NCI-H345 (cell line): ENCODE results near the gene CACNA1A.
"Not testable (repeated sequence)": the region's sequence is repeated elsewhere in the genome, so short reads cannot be mapped to it uniquely, and the experiment has no call there.

Source experiments
- DNase-seq: peaks from one replicate; lab custom pipeline; 2025; lab: John Stamatoyannopoulos, UW

Gene CACNA1A

DNA sequence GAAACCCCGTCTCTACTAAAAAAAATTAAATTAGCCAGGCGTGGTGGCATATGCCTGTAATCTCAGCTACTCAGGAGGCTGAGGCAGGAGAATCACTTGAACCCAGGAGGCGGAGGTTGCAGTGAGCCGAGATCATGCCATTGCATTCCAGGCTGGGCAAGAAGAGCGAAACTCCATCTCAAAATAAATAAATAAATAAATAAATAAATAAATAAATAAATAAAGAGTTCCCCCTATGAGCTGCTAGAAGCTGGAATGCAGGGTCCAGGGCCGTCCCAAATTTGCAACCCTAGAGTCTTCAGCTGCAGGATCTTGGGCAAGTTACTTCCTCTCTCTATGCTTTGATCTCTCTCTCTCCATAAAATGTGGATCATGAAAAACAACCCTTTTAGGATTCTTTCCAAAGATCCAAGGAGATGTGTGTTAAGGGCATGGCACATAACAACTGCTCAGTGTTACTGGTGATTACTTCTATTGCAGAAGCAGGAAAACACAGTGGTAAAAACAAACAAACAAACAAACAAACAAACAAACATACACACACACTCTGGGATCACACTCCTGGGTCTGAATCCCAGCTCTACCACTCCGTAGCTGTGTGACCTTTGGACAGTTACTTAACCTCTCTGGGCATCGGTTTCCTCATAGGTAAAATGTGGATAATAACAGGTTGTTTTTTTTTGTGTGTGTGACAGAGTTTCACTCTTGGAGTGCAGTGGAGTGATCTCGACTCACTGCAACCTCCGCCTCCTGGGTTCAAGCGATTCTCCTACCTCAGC lies 78.8 kb downstream of the CACNA1A start:
- DNase-seq: no peak

DNA sequence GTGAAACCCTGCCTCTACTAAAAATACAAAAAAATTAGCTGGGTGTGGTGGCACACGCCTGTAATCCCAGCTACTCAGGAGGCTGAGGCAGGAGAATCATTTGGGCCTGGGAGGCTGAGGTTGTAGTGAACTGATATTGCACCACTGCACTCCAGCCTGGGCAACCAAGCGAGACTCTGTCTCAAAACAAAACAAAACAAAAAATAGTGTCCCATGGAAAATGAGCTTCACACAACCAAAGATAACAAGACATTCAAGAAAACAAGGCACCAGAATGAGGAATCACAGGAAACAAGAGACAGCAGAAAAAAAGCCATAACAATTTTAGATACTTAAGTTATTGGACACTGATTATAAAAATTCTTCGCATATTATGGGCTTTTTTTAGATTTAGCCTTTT lies 80.4 kb downstream of the CACNA1A start:
- DNase-seq: not testable (repeated sequence)

DNA sequence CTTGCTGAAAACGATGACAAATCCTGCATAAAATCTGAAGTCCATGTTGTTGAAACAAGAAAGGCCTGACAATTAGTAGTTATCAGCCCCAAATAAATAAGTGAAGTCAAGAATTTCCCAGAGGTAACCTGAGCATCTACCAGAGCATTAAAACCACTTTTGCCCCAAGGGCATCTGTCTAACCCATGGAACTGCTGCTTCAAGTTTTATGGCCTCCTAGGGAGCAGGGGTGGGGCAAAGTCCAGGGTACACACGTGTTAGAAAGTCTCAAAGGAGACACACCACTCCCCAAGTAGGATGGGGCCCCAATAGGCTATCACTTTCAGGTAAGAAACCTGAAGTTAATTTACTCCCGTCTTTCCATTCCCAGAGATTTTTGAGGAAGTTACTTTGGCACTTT lies 81.1 kb downstream of the CACNA1A start:
- DNase-seq: no peak

DNA sequence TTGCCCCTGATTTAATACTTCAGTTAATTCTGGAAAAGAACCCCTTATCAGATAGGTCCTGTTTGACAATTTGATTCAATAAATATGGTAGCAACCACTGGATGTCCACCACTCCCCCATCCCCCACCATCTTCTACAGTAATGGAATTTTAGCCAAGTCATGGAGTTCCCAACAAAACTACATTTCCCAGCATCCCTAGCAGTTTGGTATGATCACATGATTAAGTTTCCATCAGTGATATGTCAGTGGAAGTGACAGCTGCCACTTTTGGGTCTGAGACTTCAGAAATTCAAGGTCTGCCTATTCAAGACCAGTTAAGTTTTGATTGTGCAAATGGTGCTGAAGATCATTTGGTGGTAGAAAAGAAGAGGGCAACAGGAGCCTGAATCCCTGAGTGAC lies 85.5 kb downstream of the CACNA1A start:
- no peak for DNase-seq

DNA sequence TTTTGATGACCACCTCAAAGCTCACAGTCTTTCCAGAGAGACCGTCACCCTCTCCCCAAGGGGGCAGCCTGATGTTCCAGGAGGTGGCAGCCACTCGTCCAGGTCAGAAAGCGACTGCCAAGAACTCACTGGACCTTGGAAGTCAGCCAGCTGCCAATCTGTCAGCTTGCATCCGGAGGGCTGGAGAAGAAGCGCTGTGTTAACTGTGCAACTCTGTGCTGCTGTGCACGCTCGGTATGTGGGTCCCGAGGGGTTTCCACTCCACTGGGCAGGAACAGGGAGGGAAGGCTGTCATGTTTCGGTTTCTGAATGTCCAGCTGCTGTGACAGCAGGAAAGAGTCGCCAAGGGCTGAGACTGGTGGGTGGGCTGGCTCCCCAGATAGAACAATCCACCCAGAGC lies 89.2 kb downstream of the CACNA1A start:
- DNase-seq: no peak

DNA sequence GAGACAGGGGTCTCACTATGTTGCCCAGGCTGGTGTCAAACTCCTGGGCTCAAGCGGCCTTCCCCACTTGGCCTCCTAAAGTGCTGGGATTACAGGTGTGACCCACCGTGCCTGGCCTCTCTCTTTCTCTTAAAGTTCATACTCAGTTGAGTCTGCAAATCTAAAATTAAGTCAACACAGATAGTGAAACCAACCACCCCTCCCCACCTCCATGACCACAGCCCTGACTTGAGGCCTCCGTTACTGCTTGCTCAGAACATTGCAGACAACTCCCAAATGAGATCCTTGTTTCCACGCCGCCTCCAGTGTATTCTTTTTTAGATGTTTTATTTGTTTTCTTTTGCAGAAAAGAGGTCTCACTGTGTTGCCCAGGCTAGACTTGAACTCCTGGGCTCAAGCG lies 94.4 kb downstream of the CACNA1A start:
- DNase-seq: no peak

DNA sequence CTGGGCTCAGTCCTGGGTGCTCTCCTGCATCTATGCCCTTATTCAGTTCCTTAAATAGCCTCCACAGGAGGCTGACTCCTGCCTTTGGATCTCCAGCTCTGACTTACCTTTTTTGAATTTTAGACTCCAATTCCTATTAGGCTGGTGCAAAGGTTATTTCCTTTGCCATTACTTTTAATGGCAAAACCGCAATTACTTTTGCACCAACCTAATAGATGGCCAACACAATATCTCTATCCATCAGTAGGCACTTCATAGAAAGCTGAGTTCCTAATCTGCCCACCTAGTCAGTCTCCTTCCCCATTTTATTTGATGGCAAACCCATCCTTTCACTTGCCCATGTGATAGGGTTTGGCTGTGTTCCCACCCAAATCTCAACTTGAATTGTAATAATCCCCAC lies 95.3 kb downstream of the CACNA1A start:
- no peak for DNase-seq

DNA sequence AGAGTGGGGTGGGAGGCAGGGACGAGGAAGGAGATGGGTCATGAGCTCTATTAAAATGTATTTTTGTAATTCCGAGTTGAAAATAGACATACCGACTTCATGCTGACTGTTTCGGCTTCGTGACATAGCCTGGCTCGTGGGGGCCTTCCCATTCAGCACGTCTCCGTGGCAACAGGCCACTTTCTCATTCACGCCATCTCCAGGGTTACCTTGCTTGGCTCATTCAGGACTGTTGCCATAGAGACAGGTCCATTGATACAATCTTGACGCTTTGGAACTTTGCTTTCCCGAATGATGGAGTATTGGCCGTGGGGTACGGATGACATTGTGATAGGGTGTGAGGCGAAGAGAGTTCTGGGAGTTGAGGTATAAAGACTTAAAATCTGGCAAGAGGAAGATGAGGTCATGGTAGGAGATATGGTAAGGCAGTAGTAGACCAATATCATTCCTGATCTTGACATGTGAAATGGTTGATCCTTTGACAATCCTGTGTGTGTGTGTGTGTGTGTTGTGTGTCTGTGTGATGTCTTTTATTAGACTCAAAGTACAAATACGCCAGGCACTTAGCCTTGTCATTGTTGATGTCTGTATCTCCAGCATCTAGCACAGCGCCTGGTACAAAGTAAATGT lies 97.3 kb downstream of the CACNA1A start:
- DNase-seq: no peak

DNA sequence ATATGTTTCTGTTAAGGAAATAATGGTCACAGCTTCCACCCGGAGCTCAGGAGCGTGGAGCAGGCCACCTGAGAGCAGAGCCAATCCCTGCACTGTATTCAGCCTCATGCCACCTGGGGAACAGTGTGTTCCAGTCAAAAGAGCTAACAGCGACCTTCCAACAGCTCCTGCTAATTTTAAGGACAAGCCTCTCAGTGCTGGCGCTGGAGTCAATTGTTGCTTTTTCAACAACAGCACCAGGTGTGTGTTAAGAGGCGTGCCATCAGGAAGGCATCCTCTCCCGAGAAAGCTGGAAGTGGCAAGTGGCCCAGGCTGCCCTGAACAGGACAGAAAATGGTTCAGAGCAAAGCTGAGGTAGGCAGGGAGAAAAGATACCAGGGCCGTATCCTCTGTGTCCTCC lies 102.0 kb downstream of the CACNA1A start:
- peak; percentile 50 for DNase-seq

DNA sequence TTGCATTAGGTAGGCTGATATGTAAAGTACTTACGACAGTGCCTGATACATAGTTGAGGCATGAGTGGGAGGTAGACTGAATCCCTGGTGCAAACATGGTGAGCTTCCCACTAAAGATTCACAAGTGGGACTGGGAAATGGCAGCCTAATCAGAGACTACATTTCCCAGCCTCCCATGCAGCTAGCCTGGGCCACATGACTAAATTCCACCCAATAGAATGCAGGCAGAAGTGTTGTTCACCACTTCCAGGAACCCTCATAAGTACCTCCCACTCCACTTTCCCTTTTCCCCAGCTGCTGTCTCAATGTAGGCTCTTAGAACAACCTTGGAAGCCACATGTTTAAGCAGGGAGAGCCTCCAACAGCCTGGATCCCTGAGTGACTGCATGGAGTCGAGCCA lies 104.9 kb downstream of the CACNA1A start:
- DNase-seq: no peak

DNA sequence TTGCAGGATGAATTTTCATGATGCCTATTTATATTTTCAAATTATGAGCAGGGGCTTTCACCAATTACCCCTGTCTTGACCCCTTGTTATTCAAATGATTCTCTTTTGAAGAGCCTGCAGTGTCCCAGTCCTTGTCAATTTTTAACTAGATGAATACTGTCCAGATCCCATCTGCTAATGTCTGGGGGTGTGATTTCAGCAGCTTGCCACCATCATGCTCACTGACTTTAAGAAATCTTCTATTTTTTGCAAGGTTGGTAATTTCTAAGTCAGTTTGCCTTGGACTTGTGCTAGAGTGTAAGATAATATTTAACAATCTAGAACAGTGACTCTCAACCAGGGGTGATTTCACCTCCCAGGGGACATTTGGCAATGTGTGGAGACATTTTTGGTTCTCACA lies 106.0 kb downstream of the CACNA1A start:
- no peak for DNase-seq

DNA sequence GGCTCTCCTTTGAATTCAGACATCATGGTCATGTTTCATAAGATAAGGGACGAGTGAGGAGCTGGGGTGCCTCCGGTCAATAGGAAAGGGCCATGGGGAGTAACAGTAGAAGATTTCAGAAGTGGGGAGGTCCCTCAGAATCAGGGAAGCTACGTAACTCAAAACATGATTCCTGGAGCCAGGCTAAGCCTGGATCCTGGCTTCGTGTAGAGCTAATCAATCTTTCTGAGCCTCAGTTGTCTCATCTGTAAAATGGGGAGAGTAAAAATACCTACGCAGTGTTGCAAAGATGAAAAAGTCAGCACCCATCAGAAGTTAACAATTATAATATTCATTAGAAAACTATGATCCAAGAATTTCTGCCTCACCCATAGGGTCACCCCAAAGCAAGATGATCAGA lies 106.5 kb downstream of the CACNA1A start:
- DNase-seq: no peak

DNA sequence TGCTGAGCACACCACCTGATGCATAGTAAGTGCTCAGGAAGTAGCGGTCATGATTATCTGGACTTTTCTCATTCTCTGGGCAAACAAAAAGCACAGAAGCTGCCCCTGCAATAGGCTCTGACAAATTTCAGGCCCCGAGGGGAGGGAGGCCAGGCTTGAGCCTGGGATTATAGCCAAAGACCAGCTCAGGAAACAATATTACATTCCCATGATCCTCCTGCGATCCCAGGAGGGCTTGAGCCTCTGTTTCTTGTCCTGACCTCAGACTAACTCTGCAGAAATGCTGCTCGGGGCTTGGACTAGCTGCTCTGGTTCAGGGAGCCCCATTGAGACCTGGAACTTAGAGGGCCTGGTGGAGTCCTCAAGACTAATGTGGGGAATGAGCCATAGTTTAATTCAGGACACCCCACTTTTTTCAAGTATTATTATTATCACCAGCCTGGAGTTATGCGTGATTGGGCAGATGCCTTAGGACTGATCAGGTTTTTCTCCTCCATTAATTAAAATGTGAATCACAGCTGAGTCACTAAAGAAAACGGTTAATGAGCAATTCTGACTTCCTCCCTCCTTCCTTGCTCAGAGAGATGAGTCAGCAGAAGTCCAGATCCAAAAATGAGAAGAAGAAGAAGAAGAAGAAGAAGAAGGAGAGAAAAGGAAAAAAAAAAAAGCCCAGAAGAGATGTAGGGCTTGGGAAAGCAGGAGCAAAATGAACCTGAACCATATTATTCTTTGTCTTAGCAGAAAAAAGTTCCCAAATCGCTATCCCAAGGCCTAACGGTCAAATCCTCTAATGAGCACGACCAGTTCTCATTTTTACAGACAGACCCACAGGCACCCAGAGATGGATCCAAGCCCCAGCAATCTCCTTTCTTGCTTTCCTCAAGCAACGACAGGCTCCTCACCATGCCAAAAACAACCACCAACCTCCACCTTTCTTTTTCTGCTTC lies 107.2 kb downstream of the CACNA1A start:
- DNase-seq: no peak

DNA sequence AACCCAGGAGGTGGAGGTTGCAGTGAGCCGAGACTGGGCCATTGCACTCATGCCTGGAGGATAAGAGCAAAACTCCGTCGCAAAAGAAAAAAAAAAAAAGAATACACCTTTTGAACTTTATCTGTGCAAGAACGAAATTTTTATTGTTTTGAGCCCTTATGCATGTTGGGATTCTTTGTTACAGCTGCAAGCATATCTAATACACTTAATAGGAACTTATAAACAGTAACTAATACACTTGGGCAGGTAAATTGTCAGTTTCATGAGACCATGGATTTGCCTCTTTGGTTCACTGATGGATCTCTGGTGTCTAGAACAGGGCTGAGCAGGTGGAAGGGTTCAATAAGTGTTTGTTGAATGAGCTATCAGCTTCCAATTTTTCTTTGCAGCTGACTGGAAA lies 108.1 kb downstream of the CACNA1A start:
- no peak for DNase-seq

DNA sequence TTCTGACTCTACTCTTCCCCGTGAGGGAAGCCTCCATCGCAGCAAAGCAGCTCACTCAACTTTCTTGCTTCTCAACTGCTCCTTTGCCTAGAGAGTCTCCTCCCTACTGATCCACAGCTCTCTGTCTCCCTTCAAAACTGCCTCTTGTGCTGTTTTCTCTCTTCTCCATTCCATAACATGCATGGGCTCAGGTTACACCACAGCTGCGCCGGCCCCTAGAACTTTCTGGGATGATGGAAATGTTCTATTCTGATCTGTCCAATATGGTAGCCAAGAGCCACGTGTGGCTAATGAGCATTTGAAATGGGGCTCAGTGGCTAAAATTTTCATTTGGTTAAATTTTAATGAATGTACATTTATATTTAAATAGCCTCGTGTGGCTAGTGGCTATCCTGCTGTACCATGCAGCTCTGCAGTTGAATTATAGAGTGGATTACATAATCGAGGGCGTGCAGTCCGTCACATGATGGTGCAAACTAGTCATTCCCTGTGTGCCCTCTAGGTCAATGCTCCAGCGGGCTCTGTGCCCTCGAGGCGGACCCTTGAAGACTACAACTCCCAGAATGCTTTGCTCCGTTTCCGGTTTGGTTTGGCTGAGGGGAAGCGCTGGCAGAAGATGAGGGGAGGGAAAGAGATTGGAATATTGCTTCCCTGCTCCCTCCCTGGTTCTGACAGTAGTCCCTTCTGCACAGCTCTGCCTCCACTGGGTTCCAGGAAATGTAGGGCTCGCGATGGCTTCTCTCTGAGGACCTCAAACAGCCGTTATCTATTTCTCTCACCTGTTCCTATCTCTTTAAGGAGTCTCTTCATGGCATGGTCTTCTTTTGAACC lies 109.8 kb downstream of the CACNA1A start:
- DNase-seq: no peak

DNA sequence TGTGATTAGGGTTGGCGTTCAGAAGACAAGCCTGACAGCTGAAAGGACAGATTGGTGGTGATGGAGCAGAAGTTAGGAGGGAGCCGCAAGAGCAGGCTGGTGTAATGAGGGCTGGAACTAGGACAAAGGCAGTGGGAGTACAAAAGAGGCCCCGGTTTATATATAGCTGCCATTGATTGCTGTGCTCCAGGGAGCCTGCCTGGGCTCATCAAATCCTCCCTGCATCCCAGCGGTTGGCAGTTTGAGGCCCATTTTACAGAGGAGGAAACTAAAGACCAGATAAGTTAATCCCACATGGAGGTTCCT lies 123.7 kb downstream of the CACNA1A start:
- no peak for DNase-seq

DNA sequence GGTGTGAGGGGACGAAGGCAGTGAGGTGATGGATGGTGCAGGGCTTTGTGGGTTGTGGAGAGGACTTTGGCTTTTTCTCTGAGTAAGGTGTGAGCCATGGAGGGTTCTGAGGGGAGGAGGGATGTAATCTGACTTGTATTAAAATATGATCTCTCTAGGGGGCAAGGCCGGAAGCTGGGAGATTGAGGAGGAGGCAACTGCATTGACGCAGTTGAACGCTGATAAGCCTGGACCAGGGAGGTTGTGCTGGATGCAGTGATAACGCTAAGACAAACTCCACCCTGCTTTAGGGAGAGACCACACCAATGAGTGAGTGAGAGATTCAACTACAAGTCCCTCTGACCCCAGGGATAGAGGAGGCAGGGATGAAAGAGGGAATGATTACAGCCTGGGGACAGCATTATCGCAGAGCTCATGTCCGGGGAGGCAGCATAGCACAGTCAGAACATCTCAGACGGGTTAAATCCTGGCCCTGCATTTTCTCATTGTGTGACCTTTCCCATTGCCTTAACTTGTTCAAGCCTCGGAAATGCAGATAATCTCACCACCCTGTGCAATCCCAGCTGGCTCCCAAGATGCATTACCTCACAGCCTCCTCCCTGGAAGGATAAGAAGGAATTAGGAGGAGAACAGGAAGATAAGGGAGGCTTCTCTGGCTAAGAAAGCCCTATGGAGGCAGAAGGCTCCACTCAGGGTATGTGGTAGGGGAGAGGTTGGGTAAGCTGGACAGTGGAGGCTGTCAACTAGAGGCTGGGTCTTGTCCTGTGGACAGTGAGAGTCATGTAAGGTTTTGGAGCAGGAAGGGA lies 124.2 kb downstream of the CACNA1A start:
- DNase-seq: no peak

DNA sequence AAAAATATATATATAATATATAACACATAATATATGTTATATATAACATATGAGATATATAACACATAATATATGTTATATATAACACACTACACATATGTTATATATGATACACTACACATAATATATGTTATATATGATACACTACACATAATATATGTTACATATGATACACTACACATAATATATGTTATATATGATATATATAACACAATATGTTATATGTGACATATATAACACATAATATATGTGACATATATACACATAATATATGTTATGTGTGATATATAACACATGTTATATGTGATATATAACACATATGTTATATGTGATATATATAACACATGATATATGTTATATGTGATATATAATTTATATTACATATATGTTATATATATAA lies 129.7 kb downstream of the CACNA1A start:
- no peak for DNase-seq

DNA sequence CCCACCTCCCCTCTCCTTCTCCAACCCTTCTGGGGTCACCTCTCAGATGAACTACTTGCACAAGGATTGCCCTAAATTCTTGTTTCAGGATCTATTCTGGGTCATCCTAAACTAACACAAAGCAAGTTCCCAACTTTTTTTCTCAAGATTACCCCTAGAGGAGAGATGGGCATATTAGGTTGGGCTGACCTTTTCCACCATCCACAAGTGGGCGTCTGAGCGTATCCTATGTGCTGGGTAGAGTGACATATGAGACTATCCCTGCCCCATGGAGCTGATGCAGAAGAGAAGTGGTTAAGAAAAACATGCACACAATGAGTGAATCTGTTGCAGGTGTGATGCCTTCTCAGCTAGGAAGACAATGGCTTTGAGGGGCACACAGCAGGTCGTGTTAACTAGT lies 132.7 kb downstream of the CACNA1A start:
- no peak for DNase-seq

DNA sequence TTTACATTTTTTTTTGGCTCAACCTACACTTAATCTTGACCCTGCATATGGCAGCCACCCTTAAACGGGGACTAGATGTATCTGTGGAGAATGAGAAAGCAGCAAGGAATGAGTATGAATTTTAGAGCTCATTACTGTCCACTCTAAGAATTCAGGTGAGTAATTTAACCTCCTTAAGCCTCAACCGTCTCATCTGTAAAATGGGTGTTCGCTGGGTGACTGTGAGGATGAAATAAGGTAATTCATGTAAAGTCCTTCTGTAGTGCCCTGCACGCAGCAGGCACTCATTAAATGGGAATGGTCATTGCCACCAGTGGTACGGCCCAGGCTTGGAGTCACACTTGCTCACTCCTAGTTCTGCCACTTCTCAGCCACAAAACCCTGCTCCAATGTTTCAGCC lies 135.3 kb downstream of the CACNA1A start:
- DNase-seq: no peak

DNA sequence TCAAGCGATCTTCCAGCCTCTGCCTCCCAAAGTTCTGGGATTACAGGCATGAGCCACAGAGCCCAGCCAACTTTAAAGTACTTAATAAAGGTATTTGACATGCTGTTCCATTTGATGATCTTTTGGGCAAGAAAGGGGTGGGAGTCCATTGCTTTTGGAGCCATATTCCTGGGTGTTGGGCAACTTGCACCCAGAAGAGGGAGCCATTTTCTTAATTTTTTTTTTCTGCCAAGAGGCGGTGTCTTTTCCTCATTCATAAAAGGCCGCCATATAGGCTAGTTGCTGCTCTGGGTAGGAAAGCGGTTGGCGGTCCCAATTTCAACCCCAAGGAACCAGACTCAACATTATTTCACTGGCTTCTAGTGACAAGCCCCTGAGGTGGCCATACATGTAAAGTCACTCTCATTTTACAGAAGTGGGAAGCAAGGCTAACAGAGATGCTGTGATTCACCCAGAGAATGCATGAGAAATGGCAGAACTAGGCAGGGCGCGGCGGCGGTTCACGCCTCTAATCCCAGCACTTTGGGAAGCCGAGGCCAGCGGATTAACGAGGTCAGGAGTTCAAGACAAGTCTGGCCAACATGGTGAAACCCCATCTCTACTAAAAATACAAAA lies 139.6 kb downstream of the CACNA1A start:
- no peak for DNase-seq
